ENCODE results near the gene LZTS2.

- TF ChIP-seq, protein P1, sequence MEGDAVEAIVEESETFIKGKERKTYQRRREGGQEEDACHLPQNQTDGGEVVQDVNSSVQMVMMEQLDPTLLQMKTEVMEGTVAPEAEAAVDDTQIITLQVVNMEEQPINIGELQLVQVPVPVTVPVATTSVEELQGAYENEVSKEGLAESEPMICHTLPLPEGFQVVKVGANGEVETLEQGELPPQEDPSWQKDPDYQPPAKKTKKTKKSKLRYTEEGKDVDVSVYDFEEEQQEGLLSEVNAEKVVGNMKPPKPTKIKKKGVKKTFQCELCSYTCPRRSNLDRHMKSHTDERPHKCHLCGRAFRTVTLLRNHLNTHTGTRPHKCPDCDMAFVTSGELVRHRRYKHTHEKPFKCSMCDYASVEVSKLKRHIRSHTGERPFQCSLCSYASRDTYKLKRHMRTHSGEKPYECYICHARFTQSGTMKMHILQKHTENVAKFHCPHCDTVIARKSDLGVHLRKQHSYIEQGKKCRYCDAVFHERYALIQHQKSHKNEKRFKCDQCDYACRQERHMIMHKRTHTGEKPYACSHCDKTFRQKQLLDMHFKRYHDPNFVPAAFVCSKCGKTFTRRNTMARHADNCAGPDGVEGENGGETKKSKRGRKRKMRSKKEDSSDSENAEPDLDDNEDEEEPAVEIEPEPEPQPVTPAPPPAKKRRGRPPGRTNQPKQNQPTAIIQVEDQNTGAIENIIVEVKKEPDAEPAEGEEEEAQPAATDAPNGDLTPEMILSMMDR (conservative IDR thresholded peaks at IDR 0.05; ENCODE audit: low read depth, low read length) = no peak
- TF ChIP-seq RCOR1 (IDR thresholded peaks at IDR 0.05; ENCODE audit: insufficient replicate concordance, low read length) (no peak), RFX5 (IDR thresholded peaks at IDR 0.05; ENCODE audit: low read depth, low read length) (no peak), MAFK (IDR thresholded peaks at IDR 0.05; ENCODE audit: low read depth, low read length) (no peak), POLR2A (IDR thresholded peaks at IDR 0.05; ENCODE audit: low read depth, low read length) (no peak), BHLHE40 (IDR thresholded peaks at IDR 0.05; ENCODE audit: low read depth, low read length) (no peak), CEBPB (IDR thresholded peaks at IDR 0.05; ENCODE audit: low read depth, low read length) (no peak), RAD21 (IDR thresholded peaks at IDR 0.05; ENCODE audit: low read length) (no peak), CHD1 (IDR thresholded peaks at IDR 0.05; ENCODE audit: low read depth, low read length) (no peak), ELK1 (IDR thresholded peaks at IDR 0.05; ENCODE audit: borderline replicate concordance, low read depth, low read length) (no peak), SMC3 (IDR thresholded peaks at IDR 0.05; ENCODE audit: low read depth, low read length) (no peak), NFE2L2 (IDR thresholded peaks at IDR 0.05; ENCODE audit: low read depth, low read length) (no peak), MXI1 (IDR thresholded peaks at IDR 0.05; ENCODE audit: borderline replicate concordance, low read depth, low read length) (no peak), USF2 (IDR thresholded peaks at IDR 0.05; ENCODE audit: low read depth, low read length) (no peak)
Observed at GRCh38 chr10:101019440-101019703, 19.8 kb downstream of the LZTS2 start.

Measured in IMR-90 (cell line).